NCI-H2227 (cell line): ENCODE data around the gene PRDM16.
"Not testable (repeated sequence)": the region's sequence is repeated elsewhere in the genome, so short reads cannot be mapped to it uniquely, and the experiment has no call there.

ENCODE experiments used
- DNase-seq: peaks from one replicate; lab custom pipeline; 2025; ENCODE audit not compliant: unreplicated experiment; lab: John Stamatoyannopoulos, UW

The PRDM16 gene

GRCh38 chr1:3159121-3159520 lies 90.1 kb downstream of the PRDM16 start:
- no peak for DNase-seq

GRCh38 chr1:3159996-3160395 lies 91.0 kb downstream of the PRDM16 start:
- no peak for DNase-seq

GRCh38 chr1:3160647-3161145 lies 91.7 kb downstream of the PRDM16 start:
- DNase-seq, result no peak

GRCh38 chr1:3161176-3161840 lies 92.3 kb downstream of the PRDM16 start:
- no peak for DNase-seq

- DNase-seq, result no peak
These were observed 93.4 kb downstream of the PRDM16 start for GRCh38 chr1:3162322-3162882.

- DNase-seq, result no peak
These were observed 94.4 kb downstream of the PRDM16 start for GRCh38 chr1:3163356-3163755.

- DNase-seq, result no peak
These were observed 95.7 kb downstream of the PRDM16 start for GRCh38 chr1:3164671-3165070.

GRCh38 chr1:3165189-3165588 lies 96.2 kb downstream of the PRDM16 start:
- DNase-seq, result not testable (repeated sequence)

- DNase-seq, result no peak
These were observed 97.4 kb downstream of the PRDM16 start for GRCh38 chr1:3166206-3166918.

GRCh38 chr1:3167255-3167654 lies 98.3 kb downstream of the PRDM16 start:
- DNase-seq, result no peak

GRCh38 chr1:3168678-3169077 lies 99.7 kb downstream of the PRDM16 start:
- no peak for DNase-seq

GRCh38 chr1:3169665-3170356 lies 100.8 kb downstream of the PRDM16 start:
- DNase-seq, result no peak

GRCh38 chr1:3170561-3171453 lies 101.8 kb downstream of the PRDM16 start:
- DNase-seq, result peak; percentile 69

GRCh38 chr1:3171761-3172160 lies 102.8 kb downstream of the PRDM16 start:
- no peak for DNase-seq

- no peak for DNase-seq
These were observed 103.7 kb downstream of the PRDM16 start for GRCh38 chr1:3172431-3173380.

GRCh38 chr1:3173381-3173980 lies 104.5 kb downstream of the PRDM16 start:
- DNase-seq, result no peak

- DNase-seq, result no peak
These were observed 105.7 kb downstream of the PRDM16 start for GRCh38 chr1:3174487-3175247.

- no peak for DNase-seq
These were observed 106.5 kb downstream of the PRDM16 start for GRCh38 chr1:3175486-3175885.
